Lower lobe of right lung (tissue), 2 donors: ENCODE results near the gene SLC5A4. TPM values are rescaled to one million over a fixed set of nuclear protein-coding genes. Genes with fewer than 3 reads are reported as not detected.
"Not testable (repeated sequence)": the region's sequence is repeated elsewhere in the genome, so short reads cannot be mapped to it uniquely, and the experiment has no call there.

Source experiments
- ATAC-seq, 2 donors: fragments of 200-7000 bp; cut with Tn5 transposase; one replicate each; pipeline ENCODE4 v1.9.1; 2020 to 2022; ENCODE audit warnings: mild to moderate bottlenecking in 2 of 2, moderate library complexity in 2 of 2
- DNase-seq: peaks from one replicate; pipeline ENCODE4 v3.0.0-alpha.2; 2020
- H3K27ac ChIP-seq: fragments of 200-600 bp; one replicate; pipeline ENCODE4 v1.8.0; 2022
- H3K27me3 ChIP-seq: fragments of 200-600 bp; one replicate; pipeline ENCODE4 v1.8.0; 2022; ENCODE audit warnings: low read depth
- H3K36me3 ChIP-seq: fragments of 200-600 bp; one replicate; pipeline ENCODE4 v1.8.0; 2022; ENCODE audit warnings: mild to moderate bottlenecking
- H3K4me1 ChIP-seq: fragments of 200-600 bp; one replicate; pipeline ENCODE4 v1.8.0; 2022
- H3K4me3 ChIP-seq: fragments of 200-600 bp; one replicate; pipeline ENCODE4 v1.8.0; 2022; ENCODE audit warnings: mild to moderate bottlenecking
- H3K9me3 ChIP-seq: fragments of 200-600 bp; one replicate; pipeline ENCODE4 v1.8.0; 2022
- CTCF ChIP-seq: fragments of 200-600 bp; IDR thresholded peaks from one replicate; pipeline ENCODE4 v1.8.0; 2022; ENCODE audit warnings: antibody characterized with exemption, mild to moderate bottlenecking
- intact Hi-C: fragments of 100-400 bp; cut with DNase I; formaldehyde crosslinking; loops from one replicate; pipeline ENCODE4 v1.11.0; 2022
- long read RNA-seq: library from polyadenylated mRNA; unstranded; transcript quantifications from one replicate; pipeline ENCODE4 v2.0.0, GENCODE V29; 2021
- total RNA-seq: library from RNA; stranded (reverse); fragmentation: NEBNext Ultra II Directional; extraction: Animal tissue kit (Norgen Biotek cat#: 25700); gene quantifications from one replicate; pipeline ENCODE4 v1.2.1, GENCODE V29; 2021
- donor health status: DM: no; HTN: yes; CAD: no; lungs with severe emphysema.

The SLC5A4 gene
- total RNA-seq: 1.4 TPM
- long read RNA-seq, partial matches to known transcripts: 1 of 1 reads
- long read RNA-seq, other reads (novel, unspliced or antisense): 0 of 1 reads

GRCh38 chr22:32255217-32255616 lies at the start of gene SLC5A4:
SLC5A4 (minus strand) TSS chr22:32255347; CDS start chr22:32255329, 18 bp downstream.
- H3K9me3 ChIP-seq: no peaks in the 10 kb centered on the region
- no peak within 1 kb of the TSS for H3K4me3 ChIP-seq
- ATAC-seq (no peak), DNase-seq (no peak)
- no peaks in the 10 kb centered on the region for H3K4me1 ChIP-seq
- TF ChIP-seq CTCF: no peak
- no peaks in the 10 kb centered on the region for H3K36me3 ChIP-seq
- H3K27me3 ChIP-seq: no peaks in the 10 kb centered on the region
- H3K27ac ChIP-seq: no peak within 1 kb of the TSS
- intact Hi-C loops: no loop called here

- intact Hi-C loops, H3K4me1 ChIP-seq, H3K4me3 ChIP-seq, H3K27ac ChIP-seq, ATAC-seq, DNase-seq, H3K36me3 ChIP-seq, H3K9me3 ChIP-seq, H3K27me3 ChIP-seq: not testable (repeated sequence)
Measured at GRCh38 chr22:32293921-32294320, 38.8 kb upstream of the SLC5A4 start.

- no peak for TF ChIP-seq CTCF
- no peaks in the 10 kb centered on the region for H3K27me3 ChIP-seq
- ATAC-seq (no peak), DNase-seq (no peak)
- H3K4me3 ChIP-seq: no peak overlapping the region
- H3K9me3 ChIP-seq: no peaks in the 10 kb centered on the region
- H3K27ac ChIP-seq: no peak overlapping the region
- no peaks in the 10 kb centered on the region for H3K36me3 ChIP-seq
- intact Hi-C loops: no loop called here
- no peaks in the 10 kb centered on the region for H3K4me1 ChIP-seq
Measured at GRCh38 chr22:32286290-32286840, 31.2 kb upstream of the SLC5A4 start.

- no peaks in the 10 kb centered on the region for H3K9me3 ChIP-seq
- H3K4me1 ChIP-seq: no peaks in the 10 kb centered on the region
- intact Hi-C loops: no loop called here
- H3K27ac ChIP-seq: no peak overlapping the region
- H3K27me3 ChIP-seq: no peaks in the 10 kb centered on the region
- no peak for DNase-seq
- no peak for TF ChIP-seq CTCF
- H3K36me3 ChIP-seq: no peaks in the 10 kb centered on the region
- no peak overlapping the region for H3K4me3 ChIP-seq
- no peak for ATAC-seq
Measured at GRCh38 chr22:32281072-32281471, 25.9 kb upstream of the SLC5A4 start.

GRCh38 chr22:32275353-32275752 lies 20.2 kb upstream of the SLC5A4 start:
- H3K4me3 ChIP-seq, H3K27me3 ChIP-seq, DNase-seq, H3K27ac ChIP-seq, H3K36me3 ChIP-seq, H3K9me3 ChIP-seq, ATAC-seq, intact Hi-C loops, H3K4me1 ChIP-seq: not testable (repeated sequence)

GRCh38 chr22:32271389-32271788 lies 16.2 kb upstream of the SLC5A4 start:
- Histone ChIP-seq H3K27ac (no peak overlapping the region), H3K4me1 (peaks cover under 1% of the 10 kb centered on the region), H3K27me3 (no peaks in the 10 kb centered on the region), H3K4me3 (no peak overlapping the region), H3K36me3 (no peaks in the 10 kb centered on the region), H3K9me3 (no peaks in the 10 kb centered on the region)
- TF ChIP-seq CTCF: no peak
- intact Hi-C loops: no loop called here
- ATAC-seq (no peak), DNase-seq (no peak)
